Measurements from ENCODE around the gene CDH24. TPM values are rescaled to one million over a fixed set of nuclear protein-coding genes. Genes with fewer than 3 reads are reported as not detected.

CDH24 gene
- total RNA-seq, 2 experiments from 2014 or later: 2.9 to 3.0 TPM

GRCh38 chr14:23002592-23002991 is 54.7 kb downstream of the CDH24 start:
- no peak for DNase-seq
- H3K4me3 Mint-ChIP-seq: no peak overlapping the region
- no peaks in the 10 kb centered on the region for H3K36me3 Mint-ChIP-seq (ENCODE audit: low read depth)
- no peaks in the 10 kb centered on the region for H3K27me3 Mint-ChIP-seq
- peaks cover 21% of the 10 kb centered on the region for H3K4me1 Mint-ChIP-seq
- POLR2A ChIA-PET: no interaction called here
- no peaks in the 10 kb centered on the region for H3K9me3 Mint-ChIP-seq
- no peak overlapping the region for H3K27ac Mint-ChIP-seq
- CTCF ChIA-PET: interaction anchor here (0.7 to 2.1 kb wide), 7 partner anchors 16 to 66 kb away, joined by 3 to 9 read pairs (median 5); partner anchors contain the start of gene CDH24

- no peak for DNase-seq
- H3K36me3 Mint-ChIP-seq (ENCODE audit: low read depth): no peaks in the 10 kb centered on the region
- H3K27ac Mint-ChIP-seq: no peak overlapping the region
- peaks cover 6% of the 10 kb centered on the region for H3K4me1 Mint-ChIP-seq
- no peaks in the 10 kb centered on the region for H3K9me3 Mint-ChIP-seq
- CTCF ChIA-PET: interaction anchor here (0.7 to 2.1 kb wide), 5 partner anchors 15 to 68 kb away, joined by 3 to 6 read pairs (median 5); partner anchors contain the start of gene CDH24
- no peaks in the 10 kb centered on the region for H3K27me3 Mint-ChIP-seq
- no peak overlapping the region for H3K4me3 Mint-ChIP-seq
- POLR2A ChIA-PET: no interaction called here
Observed at GRCh38 chr14:23000860-23001259, 56.5 kb downstream of the CDH24 start.

DNA sequence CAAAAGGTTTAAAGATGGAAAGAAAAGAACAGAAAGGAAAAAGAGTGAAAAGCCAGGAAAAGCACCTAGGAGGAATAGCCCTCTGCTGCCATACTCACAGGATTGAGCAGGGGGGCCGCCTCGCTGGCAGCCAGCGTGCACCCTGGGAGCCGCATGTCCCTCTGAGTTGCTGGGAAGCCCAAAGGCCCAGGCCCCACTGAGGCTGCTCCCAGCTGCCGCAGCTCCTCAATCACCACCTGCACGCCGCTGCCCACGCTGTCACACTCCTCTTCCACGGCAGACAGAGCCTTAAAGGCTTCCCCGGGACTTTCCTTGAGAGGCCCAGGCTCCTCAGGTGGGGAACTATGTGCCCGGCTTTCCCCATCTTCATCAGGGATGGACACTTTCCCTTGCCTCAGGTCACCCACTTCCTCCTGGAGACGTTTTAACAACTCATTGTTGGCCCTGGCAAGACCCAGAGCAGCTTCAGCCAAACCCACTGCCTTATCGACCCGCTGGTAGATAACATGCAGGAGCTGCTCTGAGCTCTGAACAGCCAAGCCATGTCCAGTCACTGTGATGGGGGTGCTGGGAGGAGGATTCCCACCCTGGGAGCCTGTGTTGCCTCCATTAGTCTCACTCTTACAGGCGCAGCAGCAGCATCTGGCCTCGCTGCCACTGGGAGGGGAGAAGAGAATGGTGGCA is 58.8 kb downstream of the CDH24 start:
- CTCF ChIA-PET: interaction anchor here (1.1 to 1.4 kb wide), 2 partner anchors 9 to 70 kb away, joined by 4 read pairs; no protein-coding TSS in a partner anchor
- POLR2A ChIA-PET: no interaction called here
- H3K36me3 Mint-ChIP-seq (ENCODE audit: low read depth): no peaks in the 10 kb centered on the region
- no peaks in the 10 kb centered on the region for H3K4me1 Mint-ChIP-seq
- H3K4me3 Mint-ChIP-seq: no peak overlapping the region
- H3K27ac Mint-ChIP-seq: no peak overlapping the region
- no peaks in the 10 kb centered on the region for H3K27me3 Mint-ChIP-seq
- DNase-seq: no peak
- H3K9me3 Mint-ChIP-seq: no peaks in the 10 kb centered on the region

DNA sequence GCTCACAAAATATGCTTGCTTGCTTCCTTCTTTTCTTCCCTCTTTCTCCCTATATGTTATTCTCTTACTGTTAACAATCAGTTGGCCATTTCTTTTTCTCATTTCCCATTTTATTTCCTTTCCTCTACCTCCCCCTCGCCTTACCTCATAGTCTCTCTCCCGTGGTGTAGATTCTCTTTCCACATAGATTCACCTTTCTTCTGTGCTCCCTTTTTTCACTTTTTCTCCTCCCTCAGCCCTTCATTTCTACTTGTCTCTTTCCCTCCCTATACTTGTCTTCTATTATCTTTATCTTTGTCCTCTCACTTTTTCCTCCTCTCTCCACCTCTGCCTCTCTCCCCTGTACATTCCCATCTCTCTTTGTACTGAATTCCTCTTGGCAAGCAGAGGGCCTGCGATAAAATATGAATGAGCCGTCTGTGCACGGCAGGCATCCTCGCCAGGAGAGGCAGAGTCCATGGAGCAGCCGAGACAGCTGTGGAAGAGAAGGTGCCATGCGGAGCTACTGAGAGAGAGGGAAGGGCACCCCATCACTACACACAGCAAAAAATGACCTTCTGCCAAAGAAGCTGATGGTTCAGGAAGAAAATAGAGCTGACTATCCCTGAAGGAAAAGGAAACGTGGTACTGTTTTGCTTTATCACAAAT is 59.5 kb downstream of the CDH24 start:
- Mint-ChIP-seq H3K27ac (no peak overlapping the region), H3K27me3 (no peaks in the 10 kb centered on the region), H3K4me3 (no peak overlapping the region), H3K4me1 (no peaks in the 10 kb centered on the region), H3K9me3 (no peaks in the 10 kb centered on the region), H3K36me3 (ENCODE audit: low read depth) (peaks cover 3% of the 10 kb centered on the region)
- no peak for DNase-seq
- POLR2A ChIA-PET: no interaction called here
- CTCF ChIA-PET: interaction anchor here (1.1 to 7.0 kb wide), 4 partner anchors 9 to 71 kb away, joined by 4 to 61 read pairs (median 4); partner anchors contain the start of gene CDH24

Other genes starting within 250 kb of the CDH24 start
- gene SLC7A7, start 242.1 kb downstream of the CDH24 start, total RNA-seq: under 1 TPM; 0.25 to 0.69 TPM
- 100 to 1,000 TPM; 101 to 112 TPM for gene MRPL52, start 227.6 kb downstream of the CDH24 start, total RNA-seq
- gene MMP14, start 220.9 kb downstream of the CDH24 start, total RNA-seq: 1 to 10 TPM; 1.8 to 2.1 TPM
- 10 to 100 TPM; 60.0 to 63.5 TPM for gene LRP10, start 185.8 kb downstream of the CDH24 start, total RNA-seq
- under 1 TPM; 0.52 to 0.69 TPM for gene REM2, start 174.3 kb downstream of the CDH24 start, total RNA-seq
- gene RBM23, start 138.4 kb downstream of the CDH24 start, total RNA-seq: 10 to 100 TPM; 79.0 to 79.6 TPM
- gene PRMT5, start 128.1 kb downstream of the CDH24 start, total RNA-seq: 10 to 100 TPM; 52.6 to 56.8 TPM
- 10 to 100 TPM; 67.4 to 68.6 TPM for gene HAUS4, start 100.4 kb downstream of the CDH24 start, total RNA-seq
- 1 to 10 TPM; 1.3 to 1.4 TPM for gene AJUBA, start 75.0 kb downstream of the CDH24 start, total RNA-seq
- gene C14orf93, start 47.4 kb downstream of the CDH24 start, total RNA-seq: 10 to 100 TPM in 1 of 2 experiments, 1 to 10 TPM in 1; 9.4 to 11.1 TPM
- gene PSMB5, start 22.6 kb downstream of the CDH24 start, total RNA-seq: 10 to 100 TPM; 60.4 to 60.7 TPM
- gene PSMB11, start 15.3 kb downstream of the CDH24 start, total RNA-seq: under 1 TPM in 1 of 2 experiments, not detected in 1; 0.21 TPM
- 100 to 1,000 TPM; 202 to 221 TPM for gene ACIN1, start 37.6 kb upstream of the CDH24 start, total RNA-seq
- gene C14orf119, start 38.0 kb upstream of the CDH24 start, total RNA-seq: 10 to 100 TPM; 48.0 to 48.2 TPM
- not detected for gene CIROP, start 47.5 kb upstream of the CDH24 start, total RNA-seq
- gene CEBPE, start 61.7 kb upstream of the CDH24 start, total RNA-seq: under 1 TPM; 0.67 to 0.98 TPM
- gene SLC7A8, start 126.1 kb upstream of the CDH24 start, total RNA-seq: under 1 TPM; 0.27 to 0.64 TPM
- gene RNF212B, start 180.4 kb upstream of the CDH24 start, total RNA-seq: not detected
- 10 to 100 TPM; 11.4 TPM for gene HOMEZ, start 228.6 kb upstream of the CDH24 start, total RNA-seq
- gene PPP1R3E, start 245.3 kb upstream of the CDH24 start, total RNA-seq: 10 to 100 TPM; 38.6 to 49.2 TPM
- 1 to 10 TPM; 1.7 to 3.2 TPM for gene BCL2L2, start 249.3 kb upstream of the CDH24 start, total RNA-seq

All from activated CD4-positive, alpha-beta T cell treated with anti-CD3 and anti-CD28 coated beads, Interleukin-2, amount 10 ng/mL, durations not matched to agents 7 days and 5 days (primary cell).